GM23248 (cell line): ENCODE data around the gene PPFIBP2.

Experiments
- EZH2 ChIP-seq: fragments of 200-600 bp; sonication (generic); IDR thresholded peaks from 2 replicates; pipeline ENCODE4 v1.6.1; 2018; ENCODE audit warnings: antibody characterized with exemption, mild to moderate bottlenecking; ENCODE audit not compliant: insufficient read depth, poor library complexity, severe bottlenecking
- EZH2phosphoT487 ChIP-seq: fragments of 200-600 bp; sonication (generic); IDR thresholded peaks from 2 replicates; pipeline ENCODE4 v1.6.1; 2018; ENCODE audit warnings: antibody characterized with exemption, moderate library complexity, mild to moderate bottlenecking, low read depth; ENCODE audit not compliant: insufficient read depth

- no peak for TF ChIP-seq EZH2
- TF ChIP-seq EZH2phosphoT487: no peak
These were observed 29.7 kb upstream of the PPFIBP2 start for GRCh38 chr11:7484131-7484530.
